ENCODE measurements around the gene ATP11A. TPM values are rescaled to one million over a fixed set of nuclear protein-coding genes. Genes with fewer than 3 reads are reported as not detected.

ATP11A gene
- total and polyA plus RNA-seq, 10 of the 15 experiments (the other 5 are each of a cell fraction or from before 2014, with no cell fraction given): 1.4 to 69.6 (median 14.4) TPM

DNA sequence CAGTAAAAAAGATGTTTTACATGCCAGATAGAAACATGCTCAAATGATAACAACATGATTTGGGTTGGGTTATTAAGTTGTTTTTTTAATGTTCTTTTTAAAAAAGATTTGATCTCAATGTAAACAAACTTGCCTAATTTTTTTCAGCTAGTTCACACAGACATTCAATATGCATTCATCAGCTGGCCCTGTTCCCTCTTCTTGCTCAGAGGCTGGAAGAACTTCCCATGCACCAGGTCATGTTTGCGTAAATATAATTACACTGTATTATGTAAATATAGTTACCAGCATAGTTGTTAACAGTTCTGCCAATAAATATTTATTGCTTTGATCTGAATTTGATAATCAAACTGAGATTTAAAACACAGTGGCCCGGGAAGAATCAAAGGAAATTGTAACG is 70.6 kb downstream of the ATP11A start:
- DNase-seq (ENCODE audit: low read depth, low spot score) (no peak), FAIRE-seq (no peak), ATAC-seq (no peak)
- ChIA-PET POLR2A (no interaction called here), SMC1A (ENCODE audit: uncharacterized antibody, unreplicated experiment) (no interaction called here), RAD21 (ENCODE audit: unreplicated experiment) (no interaction called here), CTCF (no interaction called here)
- Histone ChIP-seq H3K4me1 (ENCODE audit: control insufficient read depth, insufficient read depth, low read length) (no peaks in the 10 kb centered on the region; the same call in 1 of the 2 replicates), H3K4me3 (no peak overlapping the region), H3K9me3 (replicated peaks; ENCODE audit: control insufficient read depth, insufficient read depth, low read length) (no peaks in the 10 kb centered on the region; the same call in 2 of the 3 replicates), H3K79me2 (ENCODE audit: control insufficient read depth, insufficient read depth, low read length) (no peaks in the 10 kb centered on the region; the same call in 1 of the 2 replicates), H3K4me2 (ENCODE audit: control insufficient read depth, insufficient read depth) (no peak overlapping the region), H3K9ac (ENCODE audit: control insufficient read depth, insufficient read depth, low read length) (no peak overlapping the region), H3K36me3 (ENCODE audit: control insufficient read depth in 2 of 2, insufficient read depth in 2 of 2, low read length in 1 of 2) (peaks cover 0 to 3% of the 10 kb centered on the region in 2 experiments; a peak in 2 of 4 replicates), H4K20me1 (ENCODE audit: control insufficient read depth, insufficient read depth) (no peaks in the 10 kb centered on the region), H3K27me3 (replicated peaks in 1 of 2; ENCODE audit: control insufficient read depth in 2 of 2, insufficient read depth in 2 of 2, low read length in 1 of 2) (no peaks in the 10 kb centered on the region), H2AFZ (ENCODE audit: control insufficient read depth, low read depth, low read length) (no peak overlapping the region), H3K27ac (ENCODE audit: control insufficient read depth, insufficient read depth) (no peak overlapping the region)
- in situ Hi-C loops (cut with MboI): no loop called here
- 91% methylated on average over 3 of the region's 3 CpGs for WGBS (ENCODE audit: insufficient coverage, insufficient replicate concordance, low lambda C conversion rate, missing lambda C conversion rate)
- TF ChIP-seq LARP7 (IDR thresholded peaks at IDR 0.05) (no peak), PAX5 (IDR thresholded peaks at IDR 0.05; ENCODE audit: borderline replicate concordance, low read depth, low read length) (no peak), TCF7 (IDR thresholded peaks at IDR 0.05; ENCODE audit: borderline replicate concordance) (no peak), MYC (IDR thresholded peaks at IDR 0.05; ENCODE audit: insufficient read depth, insufficient read length, insufficient replicate concordance, low read length, severe bottlenecking) (no peak), CREM (IDR thresholded peaks at IDR 0.05; ENCODE audit: low read depth) (no peak), TBL1XR1 (IDR thresholded peaks at IDR 0.05; ENCODE audit: low read depth, low read length) (no peak), KDM1A (IDR thresholded peaks at IDR 0.05; ENCODE audit: borderline replicate concordance) (no peak), MEF2B (IDR thresholded peaks at IDR 0.05; ENCODE audit: partially characterized antibody, poor library complexity, severe bottlenecking) (no peak), HDAC6 (IDR thresholded peaks at IDR 0.05; ENCODE audit: unreplicated experiment) (no peak), NR2C2 (IDR thresholded peaks at IDR 0.05; ENCODE audit: borderline replicate concordance, control insufficient read depth, insufficient read length, low read depth) (no peak), SRF (IDR thresholded peaks at IDR 0.05; ENCODE audit: low read depth in 2 of 2, low read length in 2 of 2) (no peak), ZNF384 (IDR thresholded peaks at IDR 0.05; ENCODE audit: borderline replicate concordance, low read depth, low read length) (no peak), ZBED1 (IDR thresholded peaks at IDR 0.05; ENCODE audit: borderline replicate concordance) (no peak), USF2 (IDR thresholded peaks at IDR 0.05; ENCODE audit: borderline replicate concordance, low read depth, low read length) (no peak), KLF5 (IDR thresholded peaks at IDR 0.05; ENCODE audit: partially characterized antibody) (no peak)
- TF ChIP-seq, protein P1, sequence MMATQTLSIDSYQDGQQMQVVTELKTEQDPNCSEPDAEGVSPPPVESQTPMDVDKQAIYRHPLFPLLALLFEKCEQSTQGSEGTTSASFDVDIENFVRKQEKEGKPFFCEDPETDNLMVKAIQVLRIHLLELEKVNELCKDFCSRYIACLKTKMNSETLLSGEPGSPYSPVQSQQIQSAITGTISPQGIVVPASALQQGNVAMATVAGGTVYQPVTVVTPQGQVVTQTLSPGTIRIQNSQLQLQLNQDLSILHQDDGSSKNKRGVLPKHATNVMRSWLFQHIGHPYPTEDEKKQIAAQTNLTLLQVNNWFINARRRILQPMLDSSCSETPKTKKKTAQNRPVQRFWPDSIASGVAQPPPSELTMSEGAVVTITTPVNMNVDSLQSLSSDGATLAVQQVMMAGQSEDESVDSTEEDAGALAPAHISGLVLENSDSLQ (IDR thresholded peaks at IDR 0.05): no peak
- TF ChIP-seq, protein P2, sequence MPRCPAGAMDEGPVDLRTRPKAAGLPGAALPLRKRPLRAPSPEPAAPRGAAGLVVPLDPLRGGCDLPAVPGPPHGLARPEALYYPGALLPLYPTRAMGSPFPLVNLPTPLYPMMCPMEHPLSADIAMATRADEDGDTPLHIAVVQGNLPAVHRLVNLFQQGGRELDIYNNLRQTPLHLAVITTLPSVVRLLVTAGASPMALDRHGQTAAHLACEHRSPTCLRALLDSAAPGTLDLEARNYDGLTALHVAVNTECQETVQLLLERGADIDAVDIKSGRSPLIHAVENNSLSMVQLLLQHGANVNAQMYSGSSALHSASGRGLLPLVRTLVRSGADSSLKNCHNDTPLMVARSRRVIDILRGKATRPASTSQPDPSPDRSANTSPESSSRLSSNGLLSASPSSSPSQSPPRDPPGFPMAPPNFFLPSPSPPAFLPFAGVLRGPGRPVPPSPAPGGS (IDR thresholded peaks at IDR 0.05; ENCODE audit: borderline replicate concordance, insufficient read depth, low read depth, low read length, poor library complexity, severe bottlenecking): no peak
- intact Hi-C loops (cut with micrococcal nuclease; ENCODE audit: unreplicated experiment): no loop called here
- no TSS peak for BruUV-seq (replicated peaks)

Data from GM12878 (cell line).